Keratinocyte (primary cell): ENCODE data around the gene KRTAP10-4.

Source experiments
- CTCF ChIP-seq, 3 experiments: IDR thresholded peaks in 1 of 3; conservative IDR thresholded peaks in 1 of 3; optimal IDR thresholded peaks in 1 of 3; 2 replicates in 2 of 3; 3 replicates in 1 of 3; pipeline versions ENCODE3 to v1.5.1; 2011; ENCODE audit warnings: low read length in 3 of 3, mild to moderate bottlenecking in 3 of 3, moderate library complexity in 2 of 3, control low read depth in 1 of 3, inconsistent platforms in 1 of 3; ENCODE audit not compliant: insufficient read depth in 2 of 3; ENCODE audit errors: extremely low read depth in 1 of 3
- EZH2 ChIP-seq: IDR thresholded peaks from one replicate; pipeline ENCODE4 v1.6.1; 2012; ENCODE audit warnings: inconsistent platforms, mild to moderate bottlenecking, low read length, moderate library complexity

- no peak for TF ChIP-seq CTCF (optimal IDR thresholded peaks at IDR 0.05 in 1 of 3, IDR thresholded peaks at IDR 0.05 in 1 of 3, conservative IDR thresholded peaks at IDR 0.05 in 1 of 3; ENCODE audit: extremely low read depth in 1 of 3, insufficient read depth in 2 of 3, low read length in 3 of 3)
- no peak for TF ChIP-seq EZH2
Measured at GRCh38 chr21:44533121-44533890, 40.2 kb upstream of the KRTAP10-4 start.
